Dedifferentiated amniotic fluid mesenchymal stem cell (primary cell): ENCODE measurements around the gene ADARB1.

ENCODE experiments used
- DNase-seq: peaks from one replicate; pipeline ENCODE4 v3.0.0-alpha.2; 2016; ENCODE audit errors: extremely low spot score

Gene ADARB1

DNA sequence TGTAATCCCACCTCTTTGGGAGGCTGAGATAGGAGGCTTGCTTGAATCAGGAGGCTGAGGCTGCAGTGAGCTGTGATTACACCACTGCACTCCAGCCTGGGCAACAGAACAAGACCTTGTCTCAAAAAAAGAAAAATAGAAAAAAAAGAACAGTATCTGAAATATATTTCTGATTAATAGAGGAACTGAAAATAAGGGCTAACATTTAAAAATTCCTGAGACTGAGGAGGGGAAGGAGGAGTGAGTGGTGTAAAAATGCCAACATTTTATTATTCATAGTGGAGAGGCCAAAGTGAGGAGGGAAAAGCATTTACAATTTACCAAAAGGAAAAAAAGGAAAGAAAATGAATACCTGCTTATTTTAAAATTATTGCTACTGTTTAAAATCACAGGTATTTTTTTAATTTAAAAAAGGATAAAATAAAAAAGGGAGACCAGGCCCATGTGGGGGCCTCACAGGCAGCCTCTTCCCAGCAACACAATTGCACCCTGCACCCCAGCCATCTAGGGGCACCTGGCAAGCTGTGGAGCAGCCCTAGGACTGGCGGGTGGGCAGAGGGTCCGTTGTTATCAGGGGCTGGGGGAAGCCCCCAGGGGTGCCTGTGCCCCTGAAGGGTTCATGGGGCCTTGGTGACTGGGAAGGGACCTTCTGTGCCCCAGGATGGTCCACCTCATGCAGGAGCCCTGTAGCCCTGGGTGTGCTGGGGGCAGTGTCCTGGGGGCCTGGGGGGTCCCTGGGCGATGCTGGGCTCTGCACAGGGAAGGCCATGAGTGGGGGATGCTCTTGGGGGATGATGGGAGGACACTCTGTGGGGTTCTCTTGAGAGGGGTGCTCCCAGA lies 34.8 kb upstream of the ADARB1 start:
- no peak for DNase-seq

DNA sequence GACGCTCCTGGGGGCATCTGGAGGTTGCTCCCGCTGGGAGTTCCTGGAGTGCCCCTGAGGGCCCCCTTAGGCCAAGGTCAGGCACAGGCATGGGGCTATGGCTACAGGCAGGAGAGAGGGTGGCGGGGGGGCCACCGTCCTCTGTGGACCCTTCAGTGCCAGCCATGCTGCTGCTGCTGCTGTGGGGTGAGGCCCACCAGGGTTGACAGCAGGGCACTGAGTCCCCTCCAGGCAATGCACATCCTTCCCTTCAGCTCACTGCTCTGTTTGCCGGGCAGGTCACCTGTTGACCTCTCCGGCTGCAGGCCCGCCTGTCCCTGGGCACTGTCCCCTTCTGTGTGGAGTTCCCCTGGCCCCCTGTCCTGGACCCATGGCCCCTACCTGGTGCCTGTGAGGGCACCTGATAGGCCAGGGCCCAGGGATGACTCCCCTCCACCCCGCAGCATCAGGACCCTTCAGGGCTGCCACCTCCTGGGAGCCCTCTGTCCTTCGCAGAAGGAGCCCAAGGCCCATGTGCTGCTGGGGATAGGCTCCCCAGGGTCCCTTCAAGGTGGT lies 34.1 kb upstream of the ADARB1 start:
- no peak for DNase-seq

DNA sequence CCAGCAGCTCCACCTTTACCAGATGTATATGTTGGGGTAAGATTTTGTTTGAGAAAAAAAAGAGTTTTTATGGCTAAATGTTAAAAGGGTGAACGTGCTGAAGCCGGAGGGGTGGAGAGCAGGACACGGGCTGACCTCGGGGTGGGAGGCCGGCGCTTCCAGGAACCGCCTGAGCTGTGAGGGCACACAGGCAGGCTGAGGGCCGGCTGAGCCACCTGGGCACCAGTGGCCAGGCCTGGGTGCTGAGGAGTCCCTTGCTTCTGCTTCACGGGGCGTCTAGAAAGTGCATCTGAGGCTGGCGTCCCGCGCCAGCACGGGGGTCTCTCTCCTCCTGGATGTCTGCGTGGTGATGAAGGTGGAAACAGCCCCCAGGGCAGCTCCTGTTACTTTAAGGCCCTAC lies 33.6 kb upstream of the ADARB1 start:
- no peak for DNase-seq

DNA sequence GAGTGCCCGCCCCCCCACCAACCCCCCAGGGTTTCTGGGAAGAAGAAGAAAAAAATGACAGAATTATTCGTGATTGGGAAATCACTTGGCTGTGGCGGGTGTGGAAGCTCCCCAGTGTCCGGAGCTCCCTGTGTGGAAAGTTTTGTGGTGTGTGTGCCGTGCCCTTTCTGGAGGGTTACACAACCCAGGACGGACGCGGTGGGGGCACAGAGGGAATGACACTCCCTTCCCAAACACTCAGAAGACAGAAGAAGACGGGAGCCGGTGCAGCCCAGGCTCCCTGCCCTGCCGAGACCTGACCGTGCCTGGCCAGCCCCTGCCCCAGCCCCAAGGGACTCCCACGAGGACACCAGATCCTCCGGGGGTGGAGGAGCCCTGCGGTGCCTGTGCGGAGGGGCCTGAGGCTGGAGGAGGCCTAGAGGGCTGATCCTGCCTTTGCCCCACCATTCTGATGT lies 33.0 kb upstream of the ADARB1 start:
- DNase-seq: peak; percentile 48

DNA sequence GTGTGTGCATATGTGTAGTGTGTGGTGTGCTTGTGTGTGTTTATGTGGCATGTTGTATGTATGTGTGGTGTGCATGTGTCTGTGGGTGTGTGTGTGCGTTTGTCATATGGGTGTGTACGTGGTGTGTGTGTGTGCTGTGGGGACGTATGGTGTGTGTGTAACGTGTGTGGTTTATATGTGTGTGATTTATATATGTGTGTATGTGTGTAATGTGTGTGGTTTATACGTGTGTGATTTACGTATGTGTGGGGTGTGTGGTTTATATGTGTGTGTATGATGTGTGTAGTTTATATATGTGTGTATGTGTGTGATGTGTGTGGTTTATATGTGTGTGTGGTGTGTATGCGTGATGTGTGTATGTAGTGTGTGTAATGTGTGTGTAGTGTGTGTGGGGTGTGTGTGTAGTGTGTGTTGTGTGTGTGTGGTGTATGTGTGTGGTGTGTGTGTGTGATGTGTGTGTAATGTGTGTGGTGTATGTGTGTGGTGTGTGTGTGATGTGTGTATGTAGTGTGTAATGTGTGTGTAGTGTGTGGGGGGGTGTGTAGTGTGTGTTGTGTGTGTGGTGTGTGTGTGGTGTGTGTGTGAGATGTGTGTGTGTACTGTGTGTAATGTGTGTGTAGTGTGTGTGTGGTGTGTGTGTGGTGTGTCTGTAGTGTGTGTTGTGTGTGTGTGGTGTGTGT lies 32.3 kb upstream of the ADARB1 start:
- no peak for DNase-seq

DNA sequence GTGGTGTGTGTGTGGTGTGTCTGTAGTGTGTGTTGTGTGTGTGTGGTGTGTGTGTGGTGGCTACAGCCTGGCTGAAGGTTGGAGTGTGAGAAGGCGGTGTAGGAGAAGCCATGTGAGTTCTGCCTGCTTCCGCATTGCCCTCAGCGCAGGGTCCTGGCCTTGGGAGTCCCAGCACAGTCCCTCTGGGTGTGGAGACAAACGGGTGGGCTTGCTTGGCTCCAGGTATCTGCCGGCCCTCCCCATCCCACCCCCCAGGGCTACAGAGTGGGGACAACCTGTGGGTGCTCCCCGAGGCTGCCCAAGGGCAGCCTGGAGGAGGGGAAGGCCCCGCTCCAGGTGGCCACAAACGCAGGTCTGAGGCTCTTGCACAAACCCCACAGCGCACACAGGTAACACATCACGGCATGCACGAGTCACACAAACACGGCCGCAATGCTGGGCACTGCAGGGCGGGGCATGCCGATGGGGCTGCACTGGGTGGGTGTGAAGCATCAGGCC lies 31.7 kb upstream of the ADARB1 start:
- no peak for DNase-seq

DNA sequence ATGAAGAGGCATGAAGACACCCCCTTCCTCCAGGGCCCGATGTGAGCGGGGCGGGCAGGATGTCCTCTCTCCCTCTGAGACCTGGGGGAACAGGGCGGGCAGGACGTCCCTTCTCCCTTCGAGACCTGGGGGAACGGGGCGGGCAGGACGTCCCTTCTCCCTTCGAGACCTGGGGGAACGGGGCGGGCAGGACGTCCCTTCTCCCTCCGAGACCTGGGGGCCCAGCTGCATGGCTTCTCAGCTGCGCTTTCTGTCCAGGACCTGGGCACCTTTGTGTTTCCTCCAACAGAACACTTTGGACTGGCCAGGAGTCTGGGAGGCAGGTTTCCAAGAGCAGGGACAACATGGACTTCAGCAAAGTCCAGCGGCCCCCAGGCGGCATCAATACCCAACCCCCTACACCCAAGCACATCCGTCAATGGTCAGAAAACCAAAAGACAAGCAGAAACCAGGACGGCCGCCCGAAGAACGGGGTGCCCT lies 30.8 kb upstream of the ADARB1 start:
- DNase-seq: no peak

DNA sequence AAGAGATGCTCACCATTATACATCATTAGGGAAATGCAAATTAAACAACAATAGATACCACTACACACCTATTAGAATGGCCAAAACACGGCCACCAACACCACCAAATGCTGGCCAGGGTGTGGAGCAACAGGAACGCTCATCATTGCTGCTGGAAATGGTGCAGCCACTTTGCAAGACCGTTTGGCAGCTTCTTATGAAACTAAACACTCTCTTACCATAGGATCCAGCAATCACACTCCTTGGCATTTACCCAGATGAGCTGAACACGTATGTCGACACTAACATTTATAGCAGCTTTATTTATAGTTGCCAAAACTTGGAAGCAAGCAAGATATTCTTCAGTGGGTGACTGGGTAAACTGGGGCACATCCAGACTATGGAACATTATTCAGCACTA lies 28.9 kb upstream of the ADARB1 start:
- DNase-seq: no peak

DNA sequence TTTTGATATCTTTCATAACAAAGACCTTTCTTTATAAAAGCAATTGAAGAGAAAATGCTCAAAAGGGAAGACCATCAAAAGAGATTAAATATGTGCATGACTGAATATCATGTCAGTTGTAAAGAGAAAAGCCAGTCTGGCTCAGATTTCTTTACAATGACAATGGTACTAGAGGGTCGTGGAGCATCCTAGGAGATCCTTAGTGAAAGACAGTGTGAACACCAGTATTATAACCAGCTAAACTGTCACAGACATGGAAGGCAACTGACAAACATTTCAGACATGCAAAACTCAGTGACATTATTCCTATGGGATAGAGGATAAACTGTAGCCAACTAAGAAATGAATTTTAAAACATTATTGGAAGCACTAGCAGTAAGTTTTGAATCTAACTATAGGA lies 27.1 kb upstream of the ADARB1 start:
- DNase-seq: no peak

DNA sequence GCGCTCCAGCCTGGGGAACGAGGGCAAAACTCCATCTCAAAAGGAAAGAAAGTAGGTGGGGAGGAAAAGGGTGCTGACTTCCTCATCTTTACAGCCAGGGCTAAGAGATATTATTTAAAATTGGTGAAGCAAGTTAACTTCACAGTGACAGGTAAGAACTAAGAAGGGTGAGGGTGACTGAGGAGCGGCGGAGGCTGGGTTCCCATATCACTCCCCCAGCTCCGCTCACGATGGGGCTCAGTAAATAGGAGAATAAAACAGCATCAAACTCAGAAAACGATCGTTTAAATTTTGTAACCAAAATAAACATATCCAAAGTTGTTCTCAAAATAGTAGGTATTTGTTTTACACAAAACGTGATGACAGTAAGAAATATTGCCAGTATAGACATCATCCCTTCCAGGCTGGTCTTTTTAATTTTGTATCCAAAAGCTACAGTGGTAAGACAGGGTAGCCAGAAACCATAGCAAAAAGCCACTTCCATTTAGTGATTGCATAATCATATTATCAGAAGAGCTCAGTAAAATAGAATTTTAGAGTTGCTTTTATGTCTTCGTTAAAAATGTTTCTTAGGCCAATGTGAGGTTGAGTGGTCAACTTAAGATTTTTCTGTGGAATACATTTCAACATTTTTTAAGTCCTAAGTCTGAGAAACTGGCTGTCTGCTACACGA lies 26.2 kb upstream of the ADARB1 start:
- DNase-seq: no peak

DNA sequence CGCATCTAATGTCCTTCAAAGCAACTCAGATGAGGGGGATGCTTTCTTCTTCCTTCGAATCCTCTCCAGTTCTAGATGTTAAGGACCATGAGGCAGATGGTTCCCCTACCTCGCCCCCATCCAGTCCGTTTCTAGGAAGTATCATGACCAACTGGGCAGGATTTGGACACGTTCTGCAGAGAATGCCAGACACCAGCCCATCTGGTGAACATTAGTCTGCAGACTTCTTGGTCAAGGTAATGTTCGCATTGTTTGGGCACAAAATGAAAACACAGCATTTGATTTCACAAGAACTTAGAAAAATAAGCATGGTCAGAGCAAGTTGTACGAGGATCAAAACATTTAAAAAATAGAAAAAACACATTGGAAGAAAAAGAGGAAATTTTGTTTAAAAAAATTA lies 25.4 kb upstream of the ADARB1 start:
- DNase-seq: no peak

DNA sequence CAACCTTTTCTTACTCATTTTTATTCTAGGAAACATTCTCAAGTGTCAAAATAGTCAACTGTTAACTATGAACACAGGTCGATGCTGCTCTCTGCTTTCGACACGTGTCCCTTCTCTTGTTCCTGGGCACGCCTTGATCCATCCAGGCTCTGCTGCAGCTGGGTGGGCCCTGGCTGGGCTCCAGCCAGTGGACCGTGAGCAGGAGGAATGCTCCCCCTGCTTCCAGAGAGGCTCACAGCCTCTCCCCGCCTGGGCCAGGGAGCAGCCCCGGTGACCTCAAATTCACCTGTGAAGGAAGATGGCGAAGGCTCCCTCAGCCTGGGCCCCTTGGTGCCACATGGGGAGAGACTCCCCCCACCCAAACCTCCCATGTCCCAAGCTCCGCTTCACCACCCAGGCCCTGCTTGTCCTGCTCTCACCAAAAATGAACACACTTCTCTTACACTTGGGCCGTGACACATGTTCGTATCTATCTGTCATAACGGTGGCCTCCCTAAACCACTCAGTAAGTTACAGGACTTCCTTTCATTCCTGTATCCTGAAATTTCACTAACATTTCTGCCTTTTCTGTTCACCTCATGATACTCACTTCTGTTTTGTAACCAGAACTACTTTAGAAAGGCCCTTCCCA lies 24.6 kb upstream of the ADARB1 start:
- no peak for DNase-seq

DNA sequence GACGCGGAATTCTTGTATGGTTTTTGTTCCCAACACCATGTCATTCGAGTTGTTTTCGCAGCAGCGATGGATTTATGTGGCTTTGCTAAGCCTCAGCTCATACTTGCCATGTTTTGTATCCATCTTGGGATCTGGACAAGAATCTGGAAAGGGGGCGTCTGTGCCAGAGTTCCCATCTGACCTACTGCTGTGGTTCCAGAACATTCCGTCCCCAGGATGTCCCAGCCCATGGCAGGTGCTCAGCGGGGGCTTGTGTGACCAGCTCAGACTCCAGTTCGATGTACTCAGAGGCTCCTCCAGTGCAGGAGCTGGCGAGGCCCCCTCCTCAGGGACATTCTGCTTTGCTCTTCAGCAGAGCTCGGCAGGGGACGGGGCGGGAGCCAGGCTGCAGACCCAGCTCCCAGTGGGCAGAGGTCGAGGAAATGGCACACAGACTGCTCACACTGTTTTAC lies 24.0 kb upstream of the ADARB1 start:
- no peak for DNase-seq

DNA sequence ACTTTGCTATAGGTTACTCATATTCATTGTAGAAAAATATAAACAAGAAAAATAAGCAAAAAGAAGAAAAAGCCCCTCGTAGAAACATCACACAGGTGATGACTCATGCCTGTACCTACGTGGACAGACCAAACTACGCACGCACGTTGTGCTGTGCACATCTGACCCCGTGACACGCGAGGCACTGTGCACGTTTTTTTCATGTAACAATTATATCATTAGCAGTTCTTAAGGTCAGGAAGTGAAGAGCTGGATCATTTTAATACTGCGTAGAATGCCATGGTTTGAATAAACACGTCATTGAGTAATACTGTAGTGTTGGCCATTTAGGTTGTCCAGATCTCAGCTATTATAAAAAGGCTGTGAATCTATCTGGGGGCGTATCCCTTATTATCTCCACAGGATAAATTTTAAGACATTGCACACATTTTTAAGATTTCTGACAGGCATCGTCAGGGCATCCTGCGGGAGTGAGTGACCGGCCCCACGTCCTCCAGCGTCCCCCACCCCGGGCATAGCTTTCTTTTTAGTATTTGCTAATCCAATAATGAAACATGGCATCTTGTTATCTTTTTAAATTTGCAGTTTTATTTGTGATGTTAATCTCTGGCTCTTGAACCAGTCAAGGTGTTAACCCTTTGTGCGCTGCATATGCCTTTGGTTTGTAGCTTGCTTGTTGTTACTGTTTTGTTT lies 23.4 kb upstream of the ADARB1 start:
- DNase-seq: no peak

DNA sequence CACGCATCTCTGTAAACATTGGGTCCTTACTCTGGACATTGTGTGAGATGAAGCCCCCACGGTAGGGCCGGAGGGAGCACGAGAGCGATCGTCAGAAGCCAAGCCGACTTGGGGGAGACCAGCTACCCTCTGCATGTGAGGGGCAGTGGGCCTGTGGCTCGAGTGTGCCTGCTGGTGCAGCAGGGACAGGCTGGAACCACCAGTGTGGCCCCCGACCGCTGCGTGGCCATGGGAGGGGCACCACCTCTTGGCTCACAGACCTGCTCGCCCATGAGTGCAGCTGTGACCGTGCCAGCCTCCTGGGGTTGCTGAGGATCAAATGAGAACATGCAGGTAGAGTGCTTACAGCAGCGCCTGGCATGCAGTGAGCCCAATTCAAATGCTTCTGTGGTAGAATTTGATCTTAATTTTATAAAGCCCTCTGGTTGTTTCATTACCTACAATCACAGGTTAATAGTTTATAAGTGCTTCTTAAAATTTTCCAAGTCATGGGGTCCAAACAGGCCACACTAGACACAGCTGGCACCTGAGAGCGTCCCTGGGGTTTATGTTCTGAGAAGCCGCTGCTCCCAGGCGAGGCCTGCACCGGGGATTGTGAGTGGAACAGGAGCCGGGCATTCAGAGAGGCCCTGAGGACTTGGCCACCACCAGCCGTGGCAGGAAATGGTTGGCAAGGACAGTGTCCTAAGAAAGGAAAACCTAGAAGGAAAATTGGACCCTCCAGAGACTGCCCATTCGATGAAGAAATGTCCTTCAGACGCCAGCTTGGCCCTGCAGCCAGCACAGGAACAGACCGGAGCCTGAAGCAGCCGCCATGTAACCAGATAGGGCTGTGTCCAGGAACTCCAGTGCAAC lies 22.6 kb upstream of the ADARB1 start:
- DNase-seq: no peak

DNA sequence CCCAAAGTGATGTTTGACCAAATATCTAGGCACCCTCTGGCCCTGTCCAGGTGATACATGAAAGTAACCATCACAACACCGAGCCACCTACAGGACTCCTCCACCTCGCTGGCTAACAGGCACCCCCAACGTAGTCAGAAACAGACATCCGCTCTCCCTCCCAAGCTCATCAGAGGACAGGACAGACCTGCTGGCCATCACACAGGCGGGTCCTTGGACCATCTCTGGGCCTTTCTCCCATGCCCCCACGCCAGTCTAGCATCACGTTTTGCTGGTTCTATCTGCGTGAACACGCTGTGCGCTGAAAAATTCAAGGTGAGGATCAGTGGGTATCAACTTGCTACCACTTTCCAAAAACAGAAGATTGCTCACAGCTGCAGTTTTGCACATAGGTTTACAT lies 21.4 kb upstream of the ADARB1 start:
- DNase-seq: no peak

DNA sequence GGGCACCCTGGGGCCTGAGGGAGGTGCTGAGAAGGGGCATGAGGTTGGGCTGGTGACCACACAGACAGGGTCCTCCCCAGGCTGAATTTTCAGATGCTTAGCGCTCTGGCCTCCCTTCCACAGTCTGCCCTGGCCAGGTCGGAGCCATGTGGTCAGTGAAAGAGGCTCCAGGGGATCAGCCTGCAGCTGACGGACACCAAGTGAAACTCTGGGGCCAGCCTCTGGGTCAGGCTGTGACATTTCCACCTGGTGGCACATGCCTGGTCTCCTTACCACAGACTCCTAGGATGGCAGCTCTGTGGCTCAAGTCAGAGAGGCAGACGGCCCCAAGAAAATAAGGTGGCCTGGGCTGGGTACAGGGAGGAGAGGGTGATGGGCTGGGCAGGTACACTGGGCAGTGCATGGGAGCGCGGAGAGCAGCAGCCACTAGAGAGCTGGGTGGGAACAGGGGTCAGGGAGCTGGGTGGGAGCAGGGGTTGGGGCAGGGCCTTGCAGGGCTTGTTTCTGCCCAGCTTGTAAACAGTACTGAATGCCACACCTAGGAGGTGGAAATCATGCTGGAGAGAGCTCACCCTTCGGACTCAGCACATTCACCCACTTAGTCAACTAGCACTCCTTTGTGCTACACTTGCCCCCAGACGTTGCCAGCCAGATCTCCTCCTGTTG lies 20.7 kb upstream of the ADARB1 start:
- no peak for DNase-seq

DNA sequence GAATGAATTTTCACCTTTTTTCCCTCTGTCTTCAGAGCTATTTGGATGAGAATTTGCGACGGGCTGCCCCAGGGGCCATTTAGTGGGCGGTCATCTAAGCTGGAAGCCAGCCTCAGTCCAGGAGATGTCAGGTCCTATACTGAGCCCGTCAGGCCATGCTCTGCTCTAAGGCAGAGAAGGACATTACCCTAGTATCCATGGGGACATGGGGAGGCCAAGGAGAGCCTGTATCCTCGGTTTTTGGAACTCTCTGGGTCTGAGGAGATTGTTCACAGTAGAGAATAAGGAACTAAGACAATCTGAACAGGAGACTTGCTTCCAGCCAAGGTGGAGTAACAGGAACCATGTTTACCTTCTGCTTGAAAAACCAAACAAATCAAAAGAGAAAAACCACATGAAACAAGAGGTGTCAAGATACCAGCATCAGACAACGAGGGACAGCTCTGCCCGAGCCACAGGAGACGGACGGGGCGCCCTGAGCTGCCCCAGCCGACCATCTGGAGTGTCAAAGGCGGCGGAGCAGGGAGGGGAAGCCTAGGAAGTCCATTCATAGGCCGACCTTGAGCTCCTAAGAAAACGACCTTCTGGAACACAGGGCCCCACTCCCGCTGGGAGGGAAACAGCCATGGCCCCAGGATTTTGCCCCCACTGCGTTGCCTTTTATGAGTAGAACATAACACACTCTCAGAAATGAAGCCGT lies 20.0 kb upstream of the ADARB1 start:
- DNase-seq: no peak
